Measurements from ENCODE around the gene PDZD8. TPM values are rescaled to one million over a fixed set of nuclear protein-coding genes. Genes with fewer than 3 reads are reported as not detected.
A peak's percentile ranks its signal among the peaks of the same experiment; 100 is the strongest.

The PDZD8 gene
- total and polyA plus RNA-seq, 2 experiments from 2014 or later, result 4.7 to 12.9 TPM

GRCh38 chr10:117400329-117400728, 25.1 kb upstream of the PDZD8 start:
- no peak overlapping the region for H3K4me3 ChIP-seq
- no peaks in the 10 kb centered on the region for H3K27me3 ChIP-seq
- H3K27ac ChIP-seq, result no peak overlapping the region
- no peaks in the 10 kb centered on the region for H3K4me1 ChIP-seq (ENCODE audit: low read depth)
- DNase-seq (ENCODE audit: low read depth in 1 of 2, low spot score in 1 of 2), result no peak
- no peaks in the 10 kb centered on the region for H3K9me3 ChIP-seq (ENCODE audit: low read depth)
- H3K36me3 ChIP-seq, result no peaks in the 10 kb centered on the region
- no peak for TF ChIP-seq CTCF (IDR thresholded peaks at IDR 0.05; ENCODE audit: low read depth, low read length)

GRCh38 chr10:117399341-117400196, 24.3 kb upstream of the PDZD8 start:
- Histone ChIP-seq H3K27ac (no peak overlapping the region), H3K36me3 (no peaks in the 10 kb centered on the region), H3K4me1 (ENCODE audit: low read depth) (no peaks in the 10 kb centered on the region), H3K4me3 (no peak overlapping the region), H3K27me3 (no peaks in the 10 kb centered on the region), H3K9me3 (ENCODE audit: low read depth) (no peaks in the 10 kb centered on the region)
- TF ChIP-seq CTCF (IDR thresholded peaks at IDR 0.05; ENCODE audit: low read depth, low read length), result no peak
- no peak for DNase-seq (ENCODE audit: low read depth in 1 of 2, low spot score in 1 of 2)

- no peak for DNase-seq (ENCODE audit: low read depth in 1 of 2, low spot score in 1 of 2)
- no peaks in the 10 kb centered on the region for H3K27me3 ChIP-seq
- H3K36me3 ChIP-seq, result no peaks in the 10 kb centered on the region
- H3K27ac ChIP-seq, result no peak overlapping the region
- TF ChIP-seq CTCF (IDR thresholded peaks at IDR 0.05; ENCODE audit: low read depth, low read length), result no peak
- no peaks in the 10 kb centered on the region for H3K9me3 ChIP-seq (ENCODE audit: low read depth)
- no peak overlapping the region for H3K4me3 ChIP-seq
- no peaks in the 10 kb centered on the region for H3K4me1 ChIP-seq (ENCODE audit: low read depth)
Observed at GRCh38 chr10:117398029-117398428, 22.8 kb upstream of the PDZD8 start.

- TF ChIP-seq CTCF (IDR thresholded peaks at IDR 0.05; ENCODE audit: low read depth, low read length), result no peak
- DNase-seq (ENCODE audit: low read depth in 1 of 2, low spot score in 1 of 2), result peak in 1 of 2 donors; percentile 59
- no peaks in the 10 kb centered on the region for H3K9me3 ChIP-seq (ENCODE audit: low read depth)
- H3K27me3 ChIP-seq, result no peaks in the 10 kb centered on the region
- no peak overlapping the region for H3K4me3 ChIP-seq
- no peak overlapping the region for H3K27ac ChIP-seq
- no peaks in the 10 kb centered on the region for H3K36me3 ChIP-seq
- H3K4me1 ChIP-seq (ENCODE audit: low read depth), result no peaks in the 10 kb centered on the region
Observed at GRCh38 chr10:117391436-117392205, 16.4 kb upstream of the PDZD8 start.

- no peak for DNase-seq (ENCODE audit: low read depth in 1 of 2, low spot score in 1 of 2)
- Histone ChIP-seq H3K4me1 (ENCODE audit: low read depth) (no peaks in the 10 kb centered on the region), H3K9me3 (ENCODE audit: low read depth) (no peaks in the 10 kb centered on the region), H3K27ac (no peak overlapping the region), H3K36me3 (no peaks in the 10 kb centered on the region), H3K4me3 (no peak overlapping the region), H3K27me3 (no peaks in the 10 kb centered on the region)
- TF ChIP-seq CTCF (IDR thresholded peaks at IDR 0.05; ENCODE audit: low read depth, low read length), result no peak
Observed at GRCh38 chr10:117390420-117390819, 15.2 kb upstream of the PDZD8 start.
